ENCODE data around the gene FAM9C.
"Not testable (repeated sequence)": the region's sequence is repeated elsewhere in the genome, so short reads cannot be mapped to it uniquely, and the experiment has no call there.

FAM9C gene

GRCh38 chrX:13074297-13075262, 30.2 kb upstream of the FAM9C start:
- DNase-seq: no peak

GRCh38 chrX:13069771-13070416, 25.5 kb upstream of the FAM9C start:
- DNase-seq: peak; percentile 40

GRCh38 chrX:13068651-13069050, 24.2 kb upstream of the FAM9C start:
- no peak for DNase-seq

- no peak for DNase-seq
These were observed 23.4 kb upstream of the FAM9C start for GRCh38 chrX:13067773-13068172.

- no peak for DNase-seq
These were observed 22.0 kb upstream of the FAM9C start for GRCh38 chrX:13066391-13066790.

GRCh38 chrX:13064599-13065143, 20.3 kb upstream of the FAM9C start:
- DNase-seq: no peak

GRCh38 chrX:13063124-13063523, 18.7 kb upstream of the FAM9C start:
- DNase-seq: not testable (repeated sequence)

- not testable (repeated sequence) for DNase-seq
These were observed 17.9 kb upstream of the FAM9C start for GRCh38 chrX:13062331-13062730.

- not testable (repeated sequence) for DNase-seq
These were observed 16.8 kb upstream of the FAM9C start for GRCh38 chrX:13061215-13061708.

- DNase-seq: no peak
These were observed 15.4 kb upstream of the FAM9C start for GRCh38 chrX:13059637-13060499.

- DNase-seq: no peak
These were observed 11.1 kb upstream of the FAM9C start for GRCh38 chrX:13055486-13055885.

- no peak for DNase-seq
These were observed 8.8 kb upstream of the FAM9C start for GRCh38 chrX:13053171-13053570.

- DNase-seq: no peak
These were observed 7.2 kb upstream of the FAM9C start for GRCh38 chrX:13051529-13052172.

- no peak for DNase-seq
These were observed 6.7 kb upstream of the FAM9C start for GRCh38 chrX:13051167-13051528.

GRCh38 chrX:13050151-13050550, 5.7 kb upstream of the FAM9C start:
- no peak for DNase-seq

GRCh38 chrX:13048280-13048679, 3.9 kb upstream of the FAM9C start:
- peak; percentile 83 for DNase-seq

GRCh38 chrX:13047759-13048158, 3.3 kb upstream of the FAM9C start:
- DNase-seq: no peak

- DNase-seq: no peak
These were observed 1.9 kb upstream of the FAM9C start for GRCh38 chrX:13046141-13046855.

- no peak for DNase-seq
These were observed 482 bp downstream of the FAM9C start for GRCh38 chrX:13043938-13044337.

GRCh38 chrX:13043138-13043537, 1.3 kb downstream of the FAM9C start:
- DNase-seq: no peak

GRCh38 chrX:13036896-13037295, 7.5 kb downstream of the FAM9C start:
- DNase-seq: no peak

GRCh38 chrX:13033193-13033592, 11.2 kb downstream of the FAM9C start:
- no peak for DNase-seq
